HG02759 (cell line): ENCODE results near the gene KIAA1328.
"Not testable (repeated sequence)": the region's sequence is repeated elsewhere in the genome, so short reads cannot be mapped to it uniquely, and the experiment has no call there.

Experiments used
- ATAC-seq: cut with Tn5 transposase; IDR thresholded peaks from one replicate; pipeline ENCODE4 v1.9.1; 2021; ENCODE audit warnings: mild to moderate bottlenecking, moderate library complexity; ENCODE audit not compliant: unreplicated experiment

The KIAA1328 gene

GRCh38 chr18:36879796-36880195 lies 50.9 kb downstream of the KIAA1328 start:
- ATAC-seq = not testable (repeated sequence)

GRCh38 chr18:36885981-36886380 lies 57.1 kb downstream of the KIAA1328 start:
- no peak for ATAC-seq

GRCh38 chr18:36887114-36887513 lies 58.2 kb downstream of the KIAA1328 start:
- ATAC-seq = no peak

GRCh38 chr18:36887864-36888263 lies 58.9 kb downstream of the KIAA1328 start:
- no peak for ATAC-seq

GRCh38 chr18:36888778-36889177 lies 59.9 kb downstream of the KIAA1328 start:
- no peak for ATAC-seq

GRCh38 chr18:36889321-36889720 lies 60.4 kb downstream of the KIAA1328 start:
- ATAC-seq = no peak

- no peak for ATAC-seq
Observed at GRCh38 chr18:36889742-36890141, 60.8 kb downstream of the KIAA1328 start.

- no peak for ATAC-seq
Observed at GRCh38 chr18:36890598-36890997, 61.7 kb downstream of the KIAA1328 start.

GRCh38 chr18:36893227-36893626 lies 64.3 kb downstream of the KIAA1328 start:
- no peak for ATAC-seq

GRCh38 chr18:36895606-36896005 lies 66.7 kb downstream of the KIAA1328 start:
- no peak for ATAC-seq

GRCh38 chr18:36897253-36897652 lies 68.3 kb downstream of the KIAA1328 start:
- ATAC-seq = no peak

GRCh38 chr18:36899289-36899688 lies 70.4 kb downstream of the KIAA1328 start:
- ATAC-seq = no peak

- no peak for ATAC-seq
Observed at GRCh38 chr18:36900466-36900865, 71.5 kb downstream of the KIAA1328 start.

GRCh38 chr18:36901277-36901701 lies 72.4 kb downstream of the KIAA1328 start:
- ATAC-seq = no peak

GRCh38 chr18:36903215-36903928 lies 74.4 kb downstream of the KIAA1328 start:
- no peak for ATAC-seq

- no peak for ATAC-seq
Observed at GRCh38 chr18:36905571-36905970, 76.6 kb downstream of the KIAA1328 start.

- ATAC-seq = not testable (repeated sequence)
Observed at GRCh38 chr18:36909282-36909681, 80.4 kb downstream of the KIAA1328 start.

GRCh38 chr18:36912887-36913286 lies 84.0 kb downstream of the KIAA1328 start:
- ATAC-seq = no peak

- no peak for ATAC-seq
Observed at GRCh38 chr18:36917907-36918306, 89.0 kb downstream of the KIAA1328 start.

- ATAC-seq = no peak
Observed at GRCh38 chr18:36929601-36930000, 100.7 kb downstream of the KIAA1328 start.

GRCh38 chr18:36931106-36931505 lies 102.2 kb downstream of the KIAA1328 start:
- no peak for ATAC-seq

- ATAC-seq = no peak
Observed at GRCh38 chr18:36933552-36933951, 104.6 kb downstream of the KIAA1328 start.

GRCh38 chr18:36934884-36935283 lies 106.0 kb downstream of the KIAA1328 start:
- ATAC-seq = no peak
